Kidney epithelial cell (primary cell): ENCODE data around the gene COL13A1. TPM values are rescaled to one million over a fixed set of nuclear protein-coding genes. Genes with fewer than 3 reads are reported as not detected.

Source experiments
- DNase-seq: peaks from one replicate; pipeline ENCODE4 v3.0.0-alpha.2; 2010; ENCODE audit warnings: low read depth
- H3K27me3 ChIP-seq: 2 replicates; pipeline ENCODE4 v1.6.0; 2011; ENCODE audit warnings: low read length; ENCODE audit not compliant: control insufficient read depth, insufficient read depth
- H3K36me3 ChIP-seq: 2 replicates; pipeline ENCODE4 v1.5.1; 2011; ENCODE audit warnings: low read length; ENCODE audit not compliant: control insufficient read depth, insufficient read depth
- H3K4me3 ChIP-seq: 2 replicates; pipeline ENCODE4 v1.5.1; 2011; ENCODE audit warnings: low read depth, mild to moderate bottlenecking, control low read depth, low read length
- total RNA-seq: library from RNA; depleted of rRNA; stranded (reverse); fragments of >200 nt; gene quantifications from 2 replicates; pipeline ENCODE4 v1.2.3, GENCODE V29; 2015
- TF ChIP-seq, protein P1 (sequence below): IDR thresholded peaks from 2 replicates; pipeline ENCODE4 v1.5.1; 2011; ENCODE audit warnings: mild to moderate bottlenecking, moderate library complexity, low read length, control low read depth, inconsistent platforms; ENCODE audit not compliant: insufficient read depth, poor library complexity, severe bottlenecking

COL13A1 gene
- total RNA-seq, 1 donor from 2014 or later: 1.7 TPM

DNA sequence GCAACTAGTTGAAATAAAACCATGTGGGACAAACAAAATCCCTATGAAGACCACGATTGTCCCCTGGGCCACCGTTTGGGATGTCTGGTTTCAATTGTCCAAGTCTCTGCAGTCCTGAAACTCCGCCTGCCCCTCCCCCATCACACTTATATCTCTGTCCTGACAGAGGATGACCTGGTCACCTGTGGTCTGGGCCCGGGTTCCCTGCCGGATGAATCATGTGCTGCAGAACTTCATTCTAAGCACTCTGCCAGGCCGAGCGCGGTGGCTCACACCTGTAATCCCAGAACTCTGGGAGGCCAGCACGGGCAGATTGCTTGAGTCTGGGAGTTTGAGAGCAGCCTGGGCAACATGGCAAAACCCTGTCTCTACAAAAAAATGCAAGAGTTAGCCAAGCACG is 91.1 kb downstream of the COL13A1 start:
- Histone ChIP-seq H3K36me3 (no peaks in the 10 kb centered on the region), H3K27me3 (no peaks in the 10 kb centered on the region)
- TF ChIP-seq, protein P1, sequence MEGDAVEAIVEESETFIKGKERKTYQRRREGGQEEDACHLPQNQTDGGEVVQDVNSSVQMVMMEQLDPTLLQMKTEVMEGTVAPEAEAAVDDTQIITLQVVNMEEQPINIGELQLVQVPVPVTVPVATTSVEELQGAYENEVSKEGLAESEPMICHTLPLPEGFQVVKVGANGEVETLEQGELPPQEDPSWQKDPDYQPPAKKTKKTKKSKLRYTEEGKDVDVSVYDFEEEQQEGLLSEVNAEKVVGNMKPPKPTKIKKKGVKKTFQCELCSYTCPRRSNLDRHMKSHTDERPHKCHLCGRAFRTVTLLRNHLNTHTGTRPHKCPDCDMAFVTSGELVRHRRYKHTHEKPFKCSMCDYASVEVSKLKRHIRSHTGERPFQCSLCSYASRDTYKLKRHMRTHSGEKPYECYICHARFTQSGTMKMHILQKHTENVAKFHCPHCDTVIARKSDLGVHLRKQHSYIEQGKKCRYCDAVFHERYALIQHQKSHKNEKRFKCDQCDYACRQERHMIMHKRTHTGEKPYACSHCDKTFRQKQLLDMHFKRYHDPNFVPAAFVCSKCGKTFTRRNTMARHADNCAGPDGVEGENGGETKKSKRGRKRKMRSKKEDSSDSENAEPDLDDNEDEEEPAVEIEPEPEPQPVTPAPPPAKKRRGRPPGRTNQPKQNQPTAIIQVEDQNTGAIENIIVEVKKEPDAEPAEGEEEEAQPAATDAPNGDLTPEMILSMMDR: no peak

DNA sequence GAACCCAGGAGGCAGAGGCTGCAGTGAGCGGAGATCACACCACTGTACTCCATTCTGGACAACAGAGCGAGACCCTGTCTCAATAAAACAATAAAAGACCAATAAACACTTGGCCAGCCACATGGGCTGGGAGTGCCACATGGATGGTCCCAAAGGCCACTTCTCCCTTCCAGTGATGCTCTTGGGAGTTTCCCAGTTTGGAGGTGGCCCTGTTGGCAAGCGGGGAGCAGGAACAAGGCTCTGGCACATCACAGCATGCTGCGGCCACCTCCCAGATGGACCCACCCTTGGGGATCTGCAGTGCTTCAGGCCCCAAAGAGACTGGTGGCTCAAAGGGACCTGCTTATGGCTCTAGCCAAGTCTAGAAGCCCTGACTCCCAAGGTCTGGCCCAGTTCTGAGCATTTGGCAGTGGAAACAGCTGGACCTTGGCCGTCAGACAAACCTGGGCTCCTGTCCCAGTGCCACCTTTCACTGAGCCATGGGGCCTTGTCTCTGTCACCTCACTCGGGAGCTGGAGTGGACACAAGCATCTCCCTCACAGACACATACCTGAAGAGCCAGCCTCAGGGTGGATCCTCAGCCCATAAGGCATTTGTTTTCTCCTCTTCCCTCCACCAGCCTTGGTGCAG is 91.7 kb downstream of the COL13A1 start:
- DNase-seq: no peak
- Histone ChIP-seq H3K27me3 (no peaks in the 10 kb centered on the region), H3K4me3 (no peak overlapping the region), H3K36me3 (no peaks in the 10 kb centered on the region)
- TF ChIP-seq, protein P1: no peak

More for the DNA sequence above, 91.1 kb downstream of the COL13A1 start:
- no peak overlapping the region for H3K4me3 ChIP-seq
- DNase-seq: no peak

DNA sequence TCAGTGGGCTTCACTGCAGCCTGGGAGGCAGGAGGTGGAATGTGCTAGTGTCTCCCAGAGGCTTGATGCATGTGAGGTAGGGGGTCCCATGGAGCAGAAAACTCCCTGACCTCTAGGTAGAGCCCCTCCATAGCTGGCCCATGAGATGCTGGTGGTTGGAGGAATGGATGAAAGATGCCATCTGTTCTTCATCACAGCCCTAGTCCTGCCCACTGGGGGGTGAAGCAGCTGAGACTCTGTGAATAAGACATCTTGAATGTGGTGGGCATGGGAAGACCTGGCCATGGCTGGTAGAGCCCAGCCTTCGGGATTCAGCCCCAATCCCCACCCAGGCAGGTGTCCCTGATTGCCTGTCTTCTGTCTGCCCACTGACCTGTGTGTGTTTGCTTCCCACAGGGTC is 92.5 kb downstream of the COL13A1 start:
- no peak for DNase-seq
- Histone ChIP-seq H3K27me3 (no peaks in the 10 kb centered on the region), H3K36me3 (no peaks in the 10 kb centered on the region), H3K4me3 (no peak overlapping the region)
- TF ChIP-seq, protein P1: no peak

- Histone ChIP-seq H3K36me3 (no peaks in the 10 kb centered on the region), H3K27me3 (no peaks in the 10 kb centered on the region), H3K4me3 (no peak overlapping the region)
- TF ChIP-seq, protein P1: no peak
- DNase-seq: no peak
Measured at GRCh38 chr10:69895759-69896158, 94.1 kb downstream of the COL13A1 start.

DNA sequence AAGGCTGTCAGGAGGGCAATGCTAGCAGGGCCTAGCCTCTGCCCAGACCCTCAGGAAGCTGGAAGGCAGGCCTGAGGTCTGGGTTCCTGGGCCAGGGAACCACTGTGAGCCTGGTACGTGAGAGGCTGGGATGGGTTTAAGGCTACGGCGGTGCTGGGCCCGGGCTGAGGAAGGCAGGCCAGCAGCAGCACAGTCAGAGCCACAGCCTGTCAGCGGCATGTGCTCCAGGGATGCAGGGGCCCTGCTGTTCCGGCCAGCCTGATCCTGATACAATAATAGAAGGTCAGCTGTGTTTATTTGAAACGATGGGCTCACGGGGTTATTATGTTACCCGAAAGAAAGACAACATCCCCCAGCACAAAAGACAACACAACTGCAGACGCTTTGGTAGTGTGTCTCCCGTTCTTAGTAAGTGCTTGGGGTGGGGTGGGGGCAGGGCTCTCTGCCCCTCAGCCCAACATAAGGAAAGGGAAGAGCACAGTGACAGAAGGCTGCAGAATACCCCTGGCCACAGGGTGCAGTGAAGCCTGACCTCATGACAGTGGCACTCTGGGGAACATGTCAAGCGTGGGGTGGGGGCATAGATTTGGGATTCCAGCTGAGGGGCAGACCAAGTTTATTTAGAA is 95.0 kb downstream of the COL13A1 start:
- TF ChIP-seq, protein P1: no peak
- DNase-seq: no peak
- H3K36me3 ChIP-seq: no peaks in the 10 kb centered on the region

GRCh38 chr10:69897432-69897831 is 95.7 kb downstream of the COL13A1 start:
- TF ChIP-seq, protein P1: no peak
- Histone ChIP-seq H3K27me3 (no peaks in the 10 kb centered on the region), H3K36me3 (no peaks in the 10 kb centered on the region), H3K4me3 (no peak overlapping the region)
- DNase-seq: no peak

More for the DNA sequence above, 95.0 kb downstream of the COL13A1 start:
- no peaks in the 10 kb centered on the region for H3K27me3 ChIP-seq
- H3K4me3 ChIP-seq: no peak overlapping the region
